PC-3 (cell line): ENCODE measurements around the gene DAB1. TPM values are rescaled to one million over a fixed set of nuclear protein-coding genes. Genes with fewer than 3 reads are reported as not detected.

Experiments used
- ATAC-seq: fragments of 200-7000 bp; cut with Tn5 transposase; 2 replicates; pipeline ENCODE4 v1.9.1; 2020; ENCODE audit warnings: mild to moderate bottlenecking, moderate library complexity
- BruUV-seq: library from RNA; stranded (reverse); fragments of 400-500 nt; replicated peaks from 2 replicates; lab custom pipeline; 2021; lab: Mats Ljungman, UMichigan
- CTCF ChIA-PET: fragments of 300-600 bp; sonication (Branson Sonifier 250); formaldehyde crosslinking; loops from one replicate; lab custom pipeline; 2022; ENCODE audit warnings: antibody characterized with exemption; lab: Charles Lee
- POLR2A ChIA-PET: fragments of 300-600 bp; sonication (Branson Sonifier 250); formaldehyde crosslinking; loops from one replicate; lab custom pipeline; 2022; ENCODE audit warnings: antibody characterized with exemption; ENCODE audit not compliant: unreplicated experiment; lab: Charles Lee
- DNase-seq: peaks from one replicate; pipeline ENCODE4 v3.0.0-alpha.2; 2015
- H2AFZ ChIP-seq: fragments of 300-600 bp; sonication (generic); 2 replicates; pipeline ENCODE4 v1.6.0; 2016; ENCODE audit warnings: antibody characterized with exemption, low read length
- H3F3A ChIP-seq: fragments of 300-600 bp; sonication (generic); one replicate; pipeline ENCODE4 v1.6.0; 2017; ENCODE audit warnings: antibody characterized with exemption, low read length, control low read depth, mild to moderate bottlenecking; ENCODE audit not compliant: unreplicated experiment
- H3K27ac ChIP-seq: fragments of 300-600 bp; sonication (generic); 2 replicates; pipeline ENCODE4 v1.5.1; 2016; ENCODE audit warnings: mild to moderate bottlenecking, low read length
- H3K27me3 ChIP-seq: fragments of 300-600 bp; sonication (generic); 2 replicates; pipeline ENCODE4 v1.6.1; 2016; ENCODE audit warnings: low read length, mixed read lengths
- H3K36me3 ChIP-seq: fragments of 300-600 bp; sonication (generic); 2 replicates; pipeline ENCODE4 v1.6.1; 2016; ENCODE audit warnings: low read depth, mixed run types, low read length, mixed read lengths
- H3K4me1 ChIP-seq: fragments of 300-600 bp; sonication (generic); 2 replicates; pipeline ENCODE4 v1.5.1; 2016; ENCODE audit warnings: low read length; ENCODE audit not compliant: insufficient read depth
- H3K4me2 ChIP-seq: fragments of 300-600 bp; sonication (generic); 2 replicates; pipeline ENCODE4 v1.6.0; 2016; ENCODE audit warnings: low read length
- H3K4me3 ChIP-seq: fragments of 300-600 bp; sonication (generic); 2 replicates; pipeline ENCODE4 v1.5.1; 2016; ENCODE audit warnings: mild to moderate bottlenecking, low read length, mixed read lengths
- H3K79me2 ChIP-seq: fragments of 300-600 bp; sonication (generic); 2 replicates; pipeline ENCODE4 v1.6.1; 2017; ENCODE audit warnings: low read length, mixed read lengths
- H3K9ac ChIP-seq: fragments of 300-600 bp; sonication (generic); 2 replicates; pipeline ENCODE4 v1.6.0; 2016; ENCODE audit warnings: mild to moderate bottlenecking, low read length
- H3K9me2 ChIP-seq: fragments of 300-600 bp; sonication (generic); replicated peaks from 2 replicates; pipeline ENCODE4 v1.6.1; 2016; ENCODE audit warnings: mixed run types, low read length, mixed read lengths
- H3K9me3 ChIP-seq: fragments of 300-600 bp; sonication (generic); 2 replicates; pipeline ENCODE4 v1.6.1; 2016; ENCODE audit warnings: low read length, mixed read lengths
- H4K20me1 ChIP-seq: fragments of 300-600 bp; sonication (generic); 2 replicates; pipeline ENCODE4 v1.6.1; 2016; ENCODE audit warnings: low read length, mixed read lengths
- CTCF ChIP-seq: fragments of 300-600 bp; sonication (generic); conservative IDR thresholded peaks from 2 replicates; pipeline ENCODE4 v1.5.1; 2017; ENCODE audit warnings: antibody characterized with exemption, low read depth, mild to moderate bottlenecking, low read length
- EZH2 ChIP-seq: fragments of 300-600 bp; sonication (generic); IDR thresholded peaks from one replicate; pipeline ENCODE4 v1.6.1; 2017; ENCODE audit warnings: antibody characterized with exemption, mild to moderate bottlenecking, low read length; ENCODE audit not compliant: unreplicated experiment
- EZH2phosphoT487 ChIP-seq: fragments of 300-600 bp; sonication (generic); IDR thresholded peaks from 2 replicates; pipeline ENCODE4 v1.6.1; 2018; ENCODE audit warnings: mild to moderate bottlenecking, antibody characterized with exemption, low read length, borderline replicate concordance
- intact Hi-C: fragments of 100-400 bp; cut with micrococcal nuclease; formaldehyde crosslinking; loops from 2 replicates; pipeline ENCODE4 v1.9.0; 2023
- total RNA-seq: library from RNA; depleted of rRNA; stranded (reverse); fragments of >200 nt; gene quantifications from 2 replicates; pipeline ENCODE4 v1.2.3, GENCODE V29; 2014

DAB1 gene
- total RNA-seq, 1 experiment from 2014 or later: not detected

DNA sequence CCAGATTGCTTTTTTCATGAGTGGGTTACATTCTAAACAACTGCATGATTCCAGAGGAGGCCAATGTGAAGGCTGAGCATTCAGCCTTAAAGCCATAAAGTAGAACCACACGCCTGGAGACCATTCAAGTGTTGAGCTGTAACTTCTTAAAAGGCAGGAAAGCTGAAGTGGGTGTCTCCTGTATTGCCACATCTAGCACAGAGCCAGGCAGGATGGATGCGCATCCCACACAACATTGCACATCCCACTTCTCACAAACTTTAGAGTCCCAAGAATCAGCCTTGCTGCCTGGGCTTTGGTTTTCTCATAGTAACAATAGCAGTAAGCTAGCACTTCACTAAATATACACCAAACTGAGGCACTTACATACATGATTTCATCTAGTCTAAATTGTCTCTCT, 151.7 kb downstream of the DAB1 start:
- no peaks in the 10 kb centered on the region for H3K9me3 ChIP-seq
- ATAC-seq (no peak), DNase-seq (no peak)
- no peaks in the 10 kb centered on the region for H4K20me1 ChIP-seq
- no peaks in the 10 kb centered on the region for H3K36me3 ChIP-seq
- BruUV-seq: no TSS peak
- H3K4me2 ChIP-seq: no peak overlapping the region
- H3K4me3 ChIP-seq: no peak overlapping the region
- TF ChIP-seq CTCF (no peak), EZH2phosphoT487 (no peak), EZH2 (no peak)
- ChIA-PET POLR2A (no interaction called here), CTCF (no interaction called here)
- no peaks in the 10 kb centered on the region for H3K4me1 ChIP-seq
- no peaks in the 10 kb centered on the region for H3K9me2 ChIP-seq
- H3F3A ChIP-seq: no peaks in the 10 kb centered on the region
- no peak overlapping the region for H3K9ac ChIP-seq
- H3K27me3 ChIP-seq: 0 out of 2 replicates have a peak, but pooled peaks cover 3% of the 10 kb centered on the region
- no peak overlapping the region for H3K27ac ChIP-seq
- intact Hi-C loops: no loop called here
- H2AFZ ChIP-seq: no peak overlapping the region
- no peaks in the 10 kb centered on the region for H3K79me2 ChIP-seq

- Histone ChIP-seq H3K27ac (no peak overlapping the region), H3K9me3 (no peaks in the 10 kb centered on the region), H3K79me2 (no peaks in the 10 kb centered on the region), H3K9me2 (no peaks in the 10 kb centered on the region), H3K9ac (no peak overlapping the region), H3K4me2 (no peak overlapping the region), H3K4me3 (no peak overlapping the region), H3K27me3 (0 out of 2 replicates have a peak, but pooled peaks cover 3% of the 10 kb centered on the region), H3K4me1 (no peaks in the 10 kb centered on the region), H4K20me1 (no peaks in the 10 kb centered on the region), H3F3A (no peaks in the 10 kb centered on the region), H2AFZ (no peak overlapping the region), H3K36me3 (no peaks in the 10 kb centered on the region)
- no peak for DNase-seq
- CTCF ChIA-PET: no interaction called here
- no peak for ATAC-seq
- no peak for TF ChIP-seq EZH2
- no peak for TF ChIP-seq EZH2phosphoT487
- TF ChIP-seq CTCF: no peak
- POLR2A ChIA-PET: no interaction called here
- intact Hi-C loops: no loop called here
- no TSS peak for BruUV-seq
Observed at GRCh38 chr1:57270927-57271698, 152.7 kb downstream of the DAB1 start.

GRCh38 chr1:57269630-57270225, 154.1 kb downstream of the DAB1 start:
- no peaks in the 10 kb centered on the region for H3K9me3 ChIP-seq
- H2AFZ ChIP-seq: no peak overlapping the region
- no TSS peak for BruUV-seq
- peaks cover 10% of the 10 kb centered on the region; the same call in 1 of the 2 replicates for H3K27me3 ChIP-seq
- H3K4me3 ChIP-seq: no peak overlapping the region
- no peaks in the 10 kb centered on the region for H4K20me1 ChIP-seq
- no peak overlapping the region for H3K27ac ChIP-seq
- POLR2A ChIA-PET: no interaction called here
- DNase-seq (no peak), ATAC-seq (no peak)
- CTCF ChIA-PET: no interaction called here
- H3F3A ChIP-seq: no peaks in the 10 kb centered on the region
- no peaks in the 10 kb centered on the region for H3K4me1 ChIP-seq
- H3K79me2 ChIP-seq: no peaks in the 10 kb centered on the region
- H3K9ac ChIP-seq: no peak overlapping the region
- no peak overlapping the region for H3K4me2 ChIP-seq
- no peaks in the 10 kb centered on the region for H3K9me2 ChIP-seq
- intact Hi-C loops: no loop called here
- no peaks in the 10 kb centered on the region for H3K36me3 ChIP-seq
- no peak for TF ChIP-seq CTCF
